Measurements from ENCODE around the gene ST3GAL5.

Gene ST3GAL5

GRCh38 chr2:85804583-85804982 lies 84.2 kb downstream of the ST3GAL5 start:
- Histone ChIP-seq H3K4me1 (ENCODE audit: insufficient read depth, low read length) (no peaks in the 10 kb centered on the region), H3K9me3 (ENCODE audit: low read length) (no peaks in the 10 kb centered on the region), H3K27me3 (ENCODE audit: insufficient read depth, low read length) (no peaks in the 10 kb centered on the region), H3K4me3 (ENCODE audit: low read length) (no peak overlapping the region), H2AFZ (ENCODE audit: low read depth, low read length) (no peak overlapping the region), H3K36me3 (ENCODE audit: insufficient read depth, low read length) (no peaks in the 10 kb centered on the region)

GRCh38 chr2:85803704-85804425 lies 84.9 kb downstream of the ST3GAL5 start:
- Histone ChIP-seq H2AFZ (ENCODE audit: low read depth, low read length) (no peak overlapping the region), H3K36me3 (ENCODE audit: insufficient read depth, low read length) (no peaks in the 10 kb centered on the region), H3K4me1 (ENCODE audit: insufficient read depth, low read length) (no peaks in the 10 kb centered on the region), H3K27me3 (ENCODE audit: insufficient read depth, low read length) (no peaks in the 10 kb centered on the region), H3K9me3 (ENCODE audit: low read length) (no peaks in the 10 kb centered on the region), H3K4me3 (ENCODE audit: low read length) (no peak overlapping the region)

- no peaks in the 10 kb centered on the region for H3K36me3 ChIP-seq (ENCODE audit: insufficient read depth, low read length)
- no peaks in the 10 kb centered on the region for H3K4me1 ChIP-seq (ENCODE audit: insufficient read depth, low read length)
- H3K27me3 ChIP-seq (ENCODE audit: insufficient read depth, low read length) = no peaks in the 10 kb centered on the region
- H3K4me3 ChIP-seq (ENCODE audit: low read length) = no peak overlapping the region
- no peaks in the 10 kb centered on the region for H3K9me3 ChIP-seq (ENCODE audit: low read length)
- H2AFZ ChIP-seq (ENCODE audit: low read depth, low read length) = no peak overlapping the region
Measured at GRCh38 chr2:85802354-85803103, 86.3 kb downstream of the ST3GAL5 start.

GRCh38 chr2:85801871-85802270 lies 86.9 kb downstream of the ST3GAL5 start:
- Histone ChIP-seq H3K36me3 (ENCODE audit: insufficient read depth, low read length) (no peaks in the 10 kb centered on the region), H3K4me1 (ENCODE audit: insufficient read depth, low read length) (peaks cover 2% of the 10 kb centered on the region), H3K27me3 (ENCODE audit: insufficient read depth, low read length) (no peaks in the 10 kb centered on the region), H3K4me3 (ENCODE audit: low read length) (no peak overlapping the region), H2AFZ (ENCODE audit: low read depth, low read length) (no peak overlapping the region), H3K9me3 (ENCODE audit: low read length) (no peaks in the 10 kb centered on the region)

DNA sequence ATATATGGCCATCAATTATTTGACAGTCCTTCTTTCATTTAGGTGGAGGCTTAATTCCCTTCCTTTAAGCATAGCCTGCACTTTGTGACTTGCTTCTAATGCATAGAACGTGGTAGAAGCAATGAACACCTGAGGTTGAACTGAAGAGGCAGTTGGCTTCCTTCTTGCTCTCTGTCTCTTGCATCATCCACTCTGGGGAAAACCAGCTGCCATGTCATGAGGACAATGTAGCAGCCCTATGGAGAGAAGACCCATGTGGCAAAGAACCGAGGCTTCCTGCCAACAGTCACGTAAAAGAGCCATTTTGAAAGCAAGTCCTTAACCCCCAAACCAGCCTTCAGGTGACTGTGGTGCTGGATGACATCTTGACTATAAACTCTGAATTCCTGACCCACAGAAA lies 88.2 kb downstream of the ST3GAL5 start:
- no peaks in the 10 kb centered on the region for H3K36me3 ChIP-seq (ENCODE audit: insufficient read depth, low read length)
- no peak overlapping the region for H2AFZ ChIP-seq (ENCODE audit: low read depth, low read length)
- H3K9me3 ChIP-seq (ENCODE audit: low read length) = no peaks in the 10 kb centered on the region
- no peak overlapping the region for H3K4me3 ChIP-seq (ENCODE audit: low read length)
- H3K27me3 ChIP-seq (ENCODE audit: insufficient read depth, low read length) = no peaks in the 10 kb centered on the region
- peaks cover 11% of the 10 kb centered on the region for H3K4me1 ChIP-seq (ENCODE audit: insufficient read depth, low read length)

- Histone ChIP-seq H3K4me1 (ENCODE audit: insufficient read depth, low read length) (peaks cover 19% of the 10 kb centered on the region), H3K27me3 (ENCODE audit: insufficient read depth, low read length) (no peaks in the 10 kb centered on the region)
Measured at GRCh38 chr2:85799215-85799956, 89.4 kb downstream of the ST3GAL5 start.

DNA sequence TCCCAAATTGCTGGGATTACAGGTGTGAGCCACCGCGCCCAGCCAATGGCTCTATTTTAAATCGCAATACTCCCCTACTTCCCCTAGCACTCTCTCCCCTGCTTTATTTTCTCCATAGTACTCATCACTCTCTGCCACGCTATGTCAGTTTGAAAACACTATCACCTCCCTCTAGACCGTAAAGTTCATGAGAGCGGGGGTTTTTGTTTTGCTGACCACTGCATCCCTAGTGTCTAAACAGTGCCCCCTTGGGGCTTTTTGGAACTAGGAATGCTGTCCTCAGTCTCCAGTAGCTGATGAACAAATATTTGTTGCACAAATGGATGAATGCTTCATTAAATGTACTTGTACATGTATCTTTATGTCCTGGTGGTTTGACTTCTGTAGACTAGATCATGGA lies 90.9 kb downstream of the ST3GAL5 start:
- H2AFZ ChIP-seq (ENCODE audit: low read depth, low read length) = no peak overlapping the region
- peaks cover 19% of the 10 kb centered on the region for H3K4me1 ChIP-seq (ENCODE audit: insufficient read depth, low read length)
- H3K9me3 ChIP-seq (ENCODE audit: low read length) = no peaks in the 10 kb centered on the region
- no peaks in the 10 kb centered on the region for H3K27me3 ChIP-seq (ENCODE audit: insufficient read depth, low read length)
- no peaks in the 10 kb centered on the region for H3K36me3 ChIP-seq (ENCODE audit: insufficient read depth, low read length)
- H3K4me3 ChIP-seq (ENCODE audit: low read length) = no peak overlapping the region

More at GRCh38 chr2:85799215-85799956, 89.4 kb downstream of the ST3GAL5 start:
- Histone ChIP-seq H3K4me3 (ENCODE audit: low read length) (no peak overlapping the region), H3K9me3 (ENCODE audit: low read length) (no peaks in the 10 kb centered on the region), H2AFZ (ENCODE audit: low read depth, low read length) (no peak overlapping the region), H3K36me3 (ENCODE audit: insufficient read depth, low read length) (no peaks in the 10 kb centered on the region)

- H2AFZ ChIP-seq (ENCODE audit: low read depth, low read length) = no peak overlapping the region
Measured at GRCh38 chr2:85797263-85797660, 91.5 kb downstream of the ST3GAL5 start.

DNA sequence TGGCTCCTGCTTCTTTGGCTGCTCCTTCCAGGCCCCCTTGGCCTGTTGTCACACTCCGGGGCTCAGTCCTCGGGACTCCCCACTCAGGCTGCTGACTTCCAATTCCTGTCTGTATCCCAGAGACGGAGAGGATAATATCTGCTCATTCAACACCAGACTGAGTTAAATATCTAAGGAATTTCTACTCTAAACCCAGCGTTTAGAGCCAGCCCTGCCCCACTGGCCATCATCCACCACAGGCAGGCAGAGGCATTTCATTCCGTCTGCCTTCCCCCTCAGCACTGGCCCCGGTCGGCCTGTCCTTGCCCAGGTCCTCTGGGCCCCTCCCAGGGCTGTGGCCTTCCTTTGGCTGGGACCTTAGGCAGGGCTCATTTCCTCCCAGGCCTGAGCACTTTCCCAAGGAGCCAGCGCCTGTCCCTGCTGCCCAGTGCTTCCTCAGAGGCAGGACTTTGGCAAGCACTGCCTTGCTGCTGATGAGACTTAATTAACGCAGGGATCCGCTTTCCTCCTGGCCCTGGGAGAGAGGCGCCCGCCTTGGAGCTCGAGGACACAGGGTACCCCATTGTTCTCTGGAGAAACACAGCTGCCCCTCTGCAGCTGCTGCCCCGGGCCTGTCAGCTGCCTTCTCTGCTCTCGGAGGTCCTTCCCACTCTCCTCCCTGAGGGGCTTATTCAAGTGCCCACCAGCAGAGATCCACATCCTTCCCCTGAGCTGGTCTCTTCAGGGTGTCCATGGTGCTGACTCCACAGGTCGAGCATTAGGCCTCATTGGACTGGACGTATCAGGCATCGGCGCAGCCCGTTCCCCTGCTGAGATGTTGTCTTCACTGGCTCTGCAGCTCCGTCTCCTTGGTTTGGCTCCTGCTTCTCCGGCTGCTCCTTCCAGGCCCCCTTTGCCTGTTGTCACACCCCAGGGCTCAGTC lies 92.2 kb downstream of the ST3GAL5 start:
- Histone ChIP-seq H3K36me3 (ENCODE audit: insufficient read depth, low read length) (no peaks in the 10 kb centered on the region), H3K27me3 (ENCODE audit: insufficient read depth, low read length) (no peaks in the 10 kb centered on the region), H3K4me1 (ENCODE audit: insufficient read depth, low read length) (peaks cover 19% of the 10 kb centered on the region), H2AFZ (ENCODE audit: low read depth, low read length) (no peak overlapping the region), H3K9me3 (ENCODE audit: low read length) (no peaks in the 10 kb centered on the region), H3K4me3 (ENCODE audit: low read length) (no peak overlapping the region)

More at GRCh38 chr2:85797263-85797660, 91.5 kb downstream of the ST3GAL5 start:
- Histone ChIP-seq H3K4me3 (ENCODE audit: low read length) (no peak overlapping the region), H3K9me3 (ENCODE audit: low read length) (no peaks in the 10 kb centered on the region), H3K4me1 (ENCODE audit: insufficient read depth, low read length) (peaks cover 19% of the 10 kb centered on the region), H3K27me3 (ENCODE audit: insufficient read depth, low read length) (no peaks in the 10 kb centered on the region), H3K36me3 (ENCODE audit: insufficient read depth, low read length) (no peaks in the 10 kb centered on the region)

DNA sequence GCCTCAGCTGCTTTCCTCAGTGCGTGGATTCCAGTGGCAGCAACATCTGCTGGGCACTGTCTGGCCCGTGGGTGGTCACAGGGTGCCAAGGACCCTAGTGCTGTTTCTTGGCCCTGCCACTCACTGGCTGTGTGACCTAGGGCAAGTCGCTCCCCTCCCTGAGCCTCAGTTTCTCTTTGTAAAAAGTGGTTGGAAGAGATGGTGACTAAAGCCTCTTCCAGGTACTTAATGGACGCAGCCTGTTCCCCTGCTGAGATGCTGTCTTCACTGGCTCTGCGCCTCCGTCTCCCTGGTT lies 92.8 kb downstream of the ST3GAL5 start:
- Histone ChIP-seq H3K4me1 (ENCODE audit: insufficient read depth, low read length) (peaks cover 24% of the 10 kb centered on the region), H3K36me3 (ENCODE audit: insufficient read depth, low read length) (no peaks in the 10 kb centered on the region), H3K27me3 (ENCODE audit: insufficient read depth, low read length) (no peaks in the 10 kb centered on the region), H2AFZ (ENCODE audit: low read depth, low read length) (no peak overlapping the region), H3K4me3 (ENCODE audit: low read length) (no peak overlapping the region), H3K9me3 (ENCODE audit: low read length) (no peaks in the 10 kb centered on the region)

DNA sequence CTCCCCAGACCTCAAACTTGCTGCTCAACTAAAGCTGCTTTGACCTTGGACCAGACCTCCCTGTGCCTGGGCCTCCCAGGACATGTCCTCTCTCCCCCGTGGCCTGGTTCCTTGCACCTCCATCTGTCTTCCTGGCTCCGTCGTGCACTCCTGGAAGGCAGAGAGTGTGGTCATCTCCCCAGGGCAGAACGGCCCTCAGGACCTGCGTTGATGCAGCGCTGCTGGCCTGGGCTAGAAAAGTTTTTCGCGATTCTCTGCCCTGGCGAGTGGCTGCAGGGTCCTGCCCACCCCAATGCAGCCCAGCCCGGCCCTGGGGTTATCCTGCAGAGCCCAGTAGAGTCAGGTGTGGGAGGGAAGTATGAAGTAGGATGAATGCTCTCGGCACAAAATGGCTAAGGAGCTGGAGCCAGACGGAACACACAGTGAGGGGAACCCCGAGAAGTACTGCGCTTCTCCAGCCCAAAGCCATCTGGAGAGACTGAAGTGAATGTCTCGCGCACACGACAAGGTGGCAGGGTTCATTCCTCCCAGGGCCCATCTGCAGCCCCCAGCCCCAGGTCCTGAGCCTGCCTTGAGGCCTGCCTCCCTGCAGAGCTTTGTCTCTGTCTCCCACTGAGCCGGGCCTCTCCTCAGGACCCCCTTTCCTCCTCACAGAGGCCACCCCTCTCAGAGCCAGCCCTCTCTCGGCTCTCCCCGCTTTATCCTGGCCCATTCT lies 93.3 kb downstream of the ST3GAL5 start:
- H3K27me3 ChIP-seq (ENCODE audit: insufficient read depth, low read length) = no peaks in the 10 kb centered on the region
- no peaks in the 10 kb centered on the region for H3K9me3 ChIP-seq (ENCODE audit: low read length)
- no peak overlapping the region for H3K4me3 ChIP-seq (ENCODE audit: low read length)
- no peaks in the 10 kb centered on the region for H3K36me3 ChIP-seq (ENCODE audit: insufficient read depth, low read length)
- peaks cover 29% of the 10 kb centered on the region for H3K4me1 ChIP-seq (ENCODE audit: insufficient read depth, low read length)
- no peak overlapping the region for H2AFZ ChIP-seq (ENCODE audit: low read depth, low read length)

DNA sequence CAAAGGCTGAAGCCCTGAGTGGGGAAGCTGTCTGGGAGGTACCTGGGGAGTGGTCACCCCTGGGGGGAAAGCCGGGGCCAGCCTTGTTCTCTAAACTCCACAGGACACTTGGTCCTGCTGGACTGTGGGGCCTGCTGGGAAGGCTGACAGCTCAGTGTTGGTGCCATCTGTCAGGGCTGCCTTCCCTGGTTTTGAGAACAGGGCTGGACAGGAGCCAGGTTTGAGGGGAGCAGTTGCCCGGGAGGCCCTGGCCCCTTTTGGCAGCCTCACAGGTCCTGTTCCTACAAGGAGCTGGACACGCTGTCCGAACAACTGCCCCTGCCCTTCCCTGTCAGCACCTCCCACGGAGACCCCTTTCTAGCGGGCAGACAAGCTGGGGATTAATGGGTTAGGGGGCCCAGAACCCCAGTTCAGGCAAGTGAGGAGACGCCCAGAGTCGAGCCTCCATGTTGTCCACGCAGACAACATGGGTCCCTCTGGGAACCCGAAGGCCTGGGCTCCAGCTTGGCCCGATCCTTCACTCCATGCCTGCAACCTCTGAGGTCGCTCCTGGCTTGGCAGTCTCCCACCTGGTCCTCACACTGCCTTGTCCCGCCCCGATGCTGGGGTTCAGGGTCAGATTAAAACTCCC lies 94.2 kb downstream of the ST3GAL5 start:
- no peak overlapping the region for H2AFZ ChIP-seq (ENCODE audit: low read depth, low read length)

More for the DNA sequence above, 94.2 kb downstream of the ST3GAL5 start:
- Histone ChIP-seq H3K9me3 (ENCODE audit: low read length) (no peaks in the 10 kb centered on the region), H3K4me1 (ENCODE audit: insufficient read depth, low read length) (peaks cover 32% of the 10 kb centered on the region), H3K36me3 (ENCODE audit: insufficient read depth, low read length) (no peaks in the 10 kb centered on the region), H3K27me3 (ENCODE audit: insufficient read depth, low read length) (no peaks in the 10 kb centered on the region), H3K4me3 (ENCODE audit: low read length) (no peak overlapping the region)

Data from neuron (in vitro differentiated cells).